ENCODE data around the gene PLAAT2. TPM values are rescaled to one million over a fixed set of nuclear protein-coding genes. Genes with fewer than 3 reads are reported as not detected.

PLAAT2 gene
- total RNA-seq = not detected in 2 replicates

DNA sequence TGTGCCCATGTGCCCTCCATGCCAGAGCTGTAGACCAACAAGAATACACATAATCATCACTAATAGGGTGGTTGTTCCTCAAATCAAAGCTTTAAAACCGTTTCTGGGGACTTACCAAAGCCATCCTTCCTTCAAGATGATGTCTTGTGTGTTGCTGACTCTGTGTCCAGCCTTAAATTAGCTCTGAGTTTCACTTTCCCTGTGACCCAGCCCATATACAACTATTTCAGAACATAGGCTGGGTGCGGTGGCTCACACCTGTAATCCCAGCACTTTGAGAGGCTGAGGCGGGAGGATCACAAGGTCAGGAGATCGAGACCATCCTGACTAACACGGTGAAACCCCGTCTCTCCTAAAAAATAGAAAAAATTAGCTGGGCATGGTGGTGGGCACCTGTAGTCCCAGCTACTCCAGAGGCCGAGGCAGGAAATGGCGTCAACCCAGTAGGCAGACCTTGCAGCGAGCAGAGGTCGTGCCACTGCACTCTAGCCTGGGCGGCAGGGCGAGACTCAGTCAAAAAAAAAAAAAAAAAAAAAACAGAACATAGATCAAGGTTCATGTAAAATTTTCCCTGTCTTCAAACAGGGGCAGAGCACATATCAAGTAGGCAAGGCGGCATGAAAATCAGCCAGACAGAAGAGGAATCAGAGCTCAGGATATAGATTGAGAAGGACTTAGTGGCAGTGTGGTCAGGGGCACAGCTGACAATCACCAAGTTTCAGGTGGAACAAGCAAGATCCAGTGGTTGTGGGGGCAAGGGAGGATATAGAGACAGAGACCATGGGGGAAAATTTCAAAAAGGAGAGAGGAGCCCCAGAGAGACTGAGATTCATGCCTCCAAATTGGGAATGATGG is at the start of gene PLAAT2:
Gene PLAAT2 (minus strand): TSS at position 179 of the 855 bp plus-strand sequence. CDS start 55 bp downstream, at position 124.

DNA sequence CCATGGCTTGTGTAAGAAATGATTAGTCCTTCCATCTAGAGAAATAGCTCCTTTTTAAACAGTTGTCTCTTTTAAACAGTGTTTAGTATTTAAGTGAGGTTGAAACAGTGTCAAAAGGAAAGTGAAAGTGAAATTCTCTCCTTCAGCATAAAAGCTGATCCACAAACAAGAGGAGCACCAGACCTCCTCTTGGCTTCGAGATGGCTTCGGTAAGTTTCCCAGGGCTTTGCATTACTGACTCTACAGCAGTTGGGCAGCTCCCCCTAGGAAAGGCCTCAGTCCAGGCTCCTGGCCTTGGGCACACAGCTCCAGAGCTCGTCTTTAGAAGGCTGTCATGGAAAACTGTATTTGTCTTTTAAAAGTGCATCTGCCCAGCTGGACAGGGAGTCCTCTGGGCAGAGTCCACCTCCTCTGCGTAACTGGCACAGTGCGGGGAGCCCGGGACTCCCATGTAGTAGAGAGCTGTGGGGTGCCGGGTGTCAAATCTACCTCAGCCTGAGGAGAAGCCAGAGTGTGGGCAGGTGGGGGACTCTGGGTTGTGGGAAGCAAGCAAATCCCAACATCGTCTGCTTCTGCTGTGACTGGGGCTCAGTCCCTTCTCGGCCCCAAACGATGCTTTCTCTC is 26.4 kb downstream of the PLAAT2 start, which contains the start of gene PLAAT4:
Gene PLAAT4 (plus strand): TSS at position 140 of the 624 bp plus-strand sequence. CDS start 61 bp downstream, at position 201.

GRCh38 chr11:63505857-63506528 is 57.2 kb downstream of the PLAAT2 start, which contains the start of gene LGALS12:
Gene LGALS12 (plus strand): TSS chr11:63506084. CDS start chr11:63506459, 375 bp downstream.

Other genes starting within 250 kb of the PLAAT2 start
- gene SLC22A9, start 193.6 kb downstream of the PLAAT2 start, total RNA-seq = not detected in 2 replicates
- not detected in 2 replicates for gene PLAAT5, start 72.2 kb downstream of the PLAAT2 start, total RNA-seq
- gene LGALS12, start 57.3 kb downstream of the PLAAT2 start, total RNA-seq = not detected in 2 replicates
- 1.6 and 15.5 TPM in 2 replicates for gene PLAAT4, start 26.6 kb downstream of the PLAAT2 start, total RNA-seq
- 3.3 and 10.9 TPM in 2 replicates for gene PLAAT3, start 51.1 kb upstream of the PLAAT2 start, total RNA-seq
- gene ATL3, start 108.0 kb upstream of the PLAAT2 start, total RNA-seq = 75.3 and 166 TPM in 2 replicates
- 54.4 and 142 TPM in 2 replicates for gene RTN3, start 118.1 kb upstream of the PLAAT2 start, total RNA-seq
- gene ZFTA, start 205.4 kb upstream of the PLAAT2 start, total RNA-seq = 8.5 and 17.9 TPM in 2 replicates